ENCODE measurements around the gene PTPMT1. TPM values are rescaled to one million over a fixed set of nuclear protein-coding genes. Genes with fewer than 3 reads are reported as not detected.

The PTPMT1 gene, protein sequence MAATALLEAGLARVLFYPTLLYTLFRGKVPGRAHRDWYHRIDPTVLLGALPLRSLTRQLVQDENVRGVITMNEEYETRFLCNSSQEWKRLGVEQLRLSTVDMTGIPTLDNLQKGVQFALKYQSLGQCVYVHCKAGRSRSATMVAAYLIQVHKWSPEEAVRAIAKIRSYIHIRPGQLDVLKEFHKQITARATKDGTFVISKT
- 10 to 100 TPM; 26.9 to 50.1 TPM for total RNA-seq

DNA sequence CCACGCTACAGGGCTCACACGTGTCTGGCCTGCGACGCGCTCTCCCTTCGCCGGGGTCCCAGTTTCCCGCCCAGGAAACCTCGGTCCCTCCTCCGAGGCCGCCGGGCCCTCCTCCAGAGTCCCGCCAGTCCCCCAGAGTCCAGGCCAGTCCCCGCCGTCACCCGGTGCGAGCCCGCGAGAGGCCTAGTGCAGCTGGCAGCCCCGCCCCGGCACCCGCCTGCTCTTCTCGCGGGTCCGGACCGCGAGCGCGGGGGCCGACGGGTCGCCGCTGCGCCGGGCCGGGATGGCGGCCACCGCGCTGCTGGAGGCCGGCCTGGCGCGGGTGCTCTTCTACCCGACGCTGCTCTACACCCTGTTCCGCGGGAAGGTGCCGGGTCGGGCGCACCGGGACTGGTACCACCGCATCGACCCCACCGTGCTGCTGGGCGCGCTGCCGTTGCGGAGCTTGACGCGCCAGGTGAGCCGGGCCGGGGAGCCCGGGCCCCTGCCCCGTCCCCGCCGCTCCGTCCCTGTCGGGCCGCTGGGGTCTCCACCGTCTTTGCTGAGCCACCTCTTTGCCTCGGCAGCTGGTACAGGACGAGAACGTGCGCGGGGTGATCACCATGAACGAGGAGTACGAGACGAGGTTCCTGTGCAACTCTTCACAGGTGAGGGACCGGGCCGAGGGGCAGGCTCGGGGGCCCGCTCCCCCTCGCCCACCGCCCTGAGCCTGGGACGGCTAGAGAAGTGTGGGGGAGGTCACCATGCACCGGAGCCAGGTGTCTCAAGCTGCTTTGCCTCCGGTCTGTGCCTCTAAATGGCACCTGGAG lies at the start of gene PTPMT1:
TSS of gene PTPMT1 (plus strand) at position 260 of the 809 bp plus-strand sequence. CDS start at position 284, 24 bp downstream.
- H3K36me3 ChIP-seq: no peaks in the 10 kb centered on the region
- peak within 1 kb of the TSS; percentile 79 to 80 for H3K4me3 ChIP-seq
- TF ChIP-seq, protein P1, sequence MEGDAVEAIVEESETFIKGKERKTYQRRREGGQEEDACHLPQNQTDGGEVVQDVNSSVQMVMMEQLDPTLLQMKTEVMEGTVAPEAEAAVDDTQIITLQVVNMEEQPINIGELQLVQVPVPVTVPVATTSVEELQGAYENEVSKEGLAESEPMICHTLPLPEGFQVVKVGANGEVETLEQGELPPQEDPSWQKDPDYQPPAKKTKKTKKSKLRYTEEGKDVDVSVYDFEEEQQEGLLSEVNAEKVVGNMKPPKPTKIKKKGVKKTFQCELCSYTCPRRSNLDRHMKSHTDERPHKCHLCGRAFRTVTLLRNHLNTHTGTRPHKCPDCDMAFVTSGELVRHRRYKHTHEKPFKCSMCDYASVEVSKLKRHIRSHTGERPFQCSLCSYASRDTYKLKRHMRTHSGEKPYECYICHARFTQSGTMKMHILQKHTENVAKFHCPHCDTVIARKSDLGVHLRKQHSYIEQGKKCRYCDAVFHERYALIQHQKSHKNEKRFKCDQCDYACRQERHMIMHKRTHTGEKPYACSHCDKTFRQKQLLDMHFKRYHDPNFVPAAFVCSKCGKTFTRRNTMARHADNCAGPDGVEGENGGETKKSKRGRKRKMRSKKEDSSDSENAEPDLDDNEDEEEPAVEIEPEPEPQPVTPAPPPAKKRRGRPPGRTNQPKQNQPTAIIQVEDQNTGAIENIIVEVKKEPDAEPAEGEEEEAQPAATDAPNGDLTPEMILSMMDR (IDR thresholded peaks at IDR 0.05): no peak
- no peaks in the 10 kb centered on the region for H3K9me3 ChIP-seq
- no peaks in the 10 kb centered on the region for H3K27me3 ChIP-seq
- peak; percentile 64 for DNase-seq (ENCODE audit: low spot score)
- peak within 1 kb of the TSS; percentile 49 to 82 for H3K27ac ChIP-seq
- H3K4me1 ChIP-seq: peaks cover 0 to 14% of the 10 kb centered on the region in 2 donors

DNA sequence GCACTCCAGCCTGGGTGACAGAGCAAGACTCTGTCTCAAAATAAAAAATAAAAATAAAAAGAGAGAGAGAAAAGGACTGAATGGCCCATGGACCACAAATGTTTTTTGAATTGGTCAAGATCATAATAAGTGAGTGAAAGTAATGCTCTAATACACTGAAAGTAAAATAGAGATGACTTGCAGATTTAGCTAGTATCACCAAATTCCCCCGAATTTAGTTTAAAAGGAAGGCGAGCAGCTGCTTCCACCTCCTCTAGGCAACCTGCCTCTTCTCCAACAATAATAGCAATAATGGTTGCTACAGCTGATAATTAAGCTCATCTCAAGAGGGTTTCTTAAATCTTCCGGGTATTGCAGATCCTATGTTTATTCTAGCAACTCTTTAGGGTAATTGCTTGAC lies 49.2 kb upstream of the PTPMT1 start:
- Histone ChIP-seq H3K36me3 (no peaks in the 10 kb centered on the region), H3K4me1 (peaks cover 0 to 70% of the 10 kb centered on the region in 2 donors), H3K9me3 (no peaks in the 10 kb centered on the region), H3K27me3 (no peaks in the 10 kb centered on the region), H3K27ac (no peak overlapping the region), H3K4me3 (no peak overlapping the region)
- no peak for DNase-seq (ENCODE audit: low spot score)
- TF ChIP-seq, protein P1 (IDR thresholded peaks at IDR 0.05): no peak

DNA sequence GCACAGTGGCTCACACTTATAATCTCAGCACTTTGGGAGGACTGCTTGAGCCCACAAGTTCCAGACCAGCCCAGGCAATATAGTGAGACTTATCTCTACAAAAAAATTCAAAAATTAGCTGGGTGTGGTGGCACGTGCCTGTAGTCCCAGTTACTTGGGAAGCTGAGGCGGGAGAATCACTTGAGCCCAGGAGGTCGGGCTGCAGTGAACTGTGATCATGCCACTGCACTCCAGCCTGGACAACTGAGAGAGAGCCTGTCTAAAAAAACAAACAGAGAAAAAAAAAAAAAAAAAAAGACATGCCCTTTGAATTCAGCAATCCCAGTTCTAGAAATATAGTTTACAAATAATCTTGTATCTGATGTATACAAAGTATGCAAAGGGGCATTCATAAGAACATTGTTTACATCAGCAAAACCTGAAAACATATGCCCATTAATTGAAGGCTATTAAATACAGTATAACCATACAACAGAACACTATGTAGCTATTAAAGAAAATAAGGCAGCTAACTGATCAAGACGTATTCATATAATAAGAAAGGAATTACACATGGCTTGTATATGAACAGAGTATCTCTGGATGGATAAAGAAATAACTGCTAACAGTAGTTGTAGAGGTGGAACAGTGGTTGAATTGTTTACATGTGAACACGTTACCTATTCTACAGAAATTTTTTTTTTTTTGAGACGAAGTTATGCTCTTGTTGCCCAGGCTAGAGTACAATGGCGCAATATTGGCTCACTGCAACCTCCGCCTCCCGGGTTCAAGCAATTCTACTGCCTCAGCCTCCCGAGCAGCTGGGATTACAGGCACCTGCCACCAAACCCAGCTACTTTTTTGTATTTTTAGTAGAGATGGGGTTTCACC lies 48.2 kb upstream of the PTPMT1 start:
- Histone ChIP-seq H3K4me3 (no peak overlapping the region), H3K27ac (no peak overlapping the region), H3K36me3 (no peaks in the 10 kb centered on the region), H3K9me3 (no peaks in the 10 kb centered on the region), H3K4me1 (peaks cover 0 to 70% of the 10 kb centered on the region in 2 donors), H3K27me3 (no peaks in the 10 kb centered on the region)
- TF ChIP-seq, protein P1 (IDR thresholded peaks at IDR 0.05): no peak
- DNase-seq (ENCODE audit: low spot score): no peak

DNA sequence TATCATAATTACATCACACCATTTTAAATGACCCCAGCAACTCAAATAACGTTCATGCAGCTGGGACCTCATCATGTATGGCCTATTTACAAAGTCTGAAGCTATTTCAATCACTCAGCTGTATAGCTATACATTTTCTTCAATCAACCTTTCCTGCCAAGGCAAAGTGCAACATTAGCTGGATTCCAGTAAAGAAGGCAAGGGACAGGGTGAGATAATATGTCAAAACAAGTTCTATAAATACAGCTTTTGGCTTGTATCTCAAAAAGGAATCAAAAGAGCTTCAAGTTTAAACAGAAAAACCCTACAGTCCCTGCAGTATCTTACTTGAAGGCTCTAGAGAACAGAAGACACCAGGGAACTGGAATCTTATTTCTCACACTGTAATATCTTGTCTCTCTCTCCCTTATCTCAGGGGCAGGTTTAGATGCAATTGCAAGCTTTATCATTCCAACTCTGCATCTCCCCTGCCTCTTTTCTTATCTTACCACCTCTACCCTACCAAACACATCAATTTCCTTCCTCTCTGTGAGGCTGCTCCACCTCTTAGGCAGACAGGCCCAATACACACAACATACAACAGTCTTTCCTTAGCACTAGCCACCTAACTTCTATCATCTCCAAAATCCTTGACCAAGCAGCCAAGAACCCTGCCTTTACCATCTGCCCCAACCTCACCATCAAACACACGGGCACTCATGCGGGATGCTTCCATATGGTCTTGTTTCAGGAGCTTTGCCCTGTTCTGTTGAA lies 47.0 kb upstream of the PTPMT1 start:
- TF ChIP-seq, protein P1 (IDR thresholded peaks at IDR 0.05): no peak
- DNase-seq (ENCODE audit: low spot score): no peak
- H3K4me3 ChIP-seq: no peak overlapping the region
- H3K27me3 ChIP-seq: no peaks in the 10 kb centered on the region
- H3K27ac ChIP-seq: no peak overlapping the region
- no peaks in the 10 kb centered on the region for H3K9me3 ChIP-seq
- H3K4me1 ChIP-seq: peaks cover 0 to 82% of the 10 kb centered on the region in 2 donors
- H3K36me3 ChIP-seq: no peaks in the 10 kb centered on the region
